Measurements from ENCODE around the gene DDX1.

The DDX1 gene

DNA sequence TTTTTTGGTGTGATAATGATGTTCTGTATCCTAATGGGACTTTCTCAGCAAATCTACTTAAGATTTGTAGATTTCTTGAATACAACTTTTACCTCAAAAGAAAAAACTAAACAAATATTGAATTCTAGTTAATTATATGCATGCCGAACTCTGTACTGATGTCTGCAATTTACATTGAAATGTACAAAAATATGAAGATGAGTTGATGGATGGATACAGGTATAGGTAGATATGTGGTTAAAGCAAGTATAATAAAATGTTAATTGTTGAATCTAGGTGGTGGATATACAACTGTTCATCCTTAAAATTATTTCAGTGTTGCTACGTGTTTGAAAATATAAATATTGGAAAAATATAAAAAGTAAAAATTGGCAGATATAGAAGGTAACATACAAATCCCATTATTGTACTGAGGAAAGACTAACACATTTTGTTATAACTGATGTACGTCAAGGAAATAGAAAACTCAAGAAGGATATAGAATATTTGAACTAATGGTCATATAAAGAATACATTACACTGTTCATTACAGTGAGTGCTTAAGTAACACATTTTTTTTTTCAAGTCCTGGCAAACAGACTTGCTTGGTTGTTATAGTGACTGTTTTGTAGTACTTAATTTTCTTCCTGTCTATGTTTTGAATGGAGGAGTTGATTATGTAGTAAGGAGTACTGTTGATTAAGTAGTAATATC, 33.8 kb downstream of the DDX1 start:
- no peak for TF ChIP-seq POLR2AphosphoS5 (IDR thresholded peaks at IDR 0.05; ENCODE audit: low read depth, low read length)
- no peak for TF ChIP-seq TAF1 (IDR thresholded peaks at IDR 0.05; ENCODE audit: borderline replicate concordance, insufficient read depth, low read length)
- TF ChIP-seq FOXP2 (optimal IDR thresholded peaks at IDR 0.05; ENCODE audit: borderline replicate concordance, extremely low read depth, extremely low read length, insufficient read depth): no peak
- no peak for TF ChIP-seq SIN3A (IDR thresholded peaks at IDR 0.05; ENCODE audit: borderline replicate concordance, insufficient read depth, low read length)
- TF ChIP-seq, protein P1, sequence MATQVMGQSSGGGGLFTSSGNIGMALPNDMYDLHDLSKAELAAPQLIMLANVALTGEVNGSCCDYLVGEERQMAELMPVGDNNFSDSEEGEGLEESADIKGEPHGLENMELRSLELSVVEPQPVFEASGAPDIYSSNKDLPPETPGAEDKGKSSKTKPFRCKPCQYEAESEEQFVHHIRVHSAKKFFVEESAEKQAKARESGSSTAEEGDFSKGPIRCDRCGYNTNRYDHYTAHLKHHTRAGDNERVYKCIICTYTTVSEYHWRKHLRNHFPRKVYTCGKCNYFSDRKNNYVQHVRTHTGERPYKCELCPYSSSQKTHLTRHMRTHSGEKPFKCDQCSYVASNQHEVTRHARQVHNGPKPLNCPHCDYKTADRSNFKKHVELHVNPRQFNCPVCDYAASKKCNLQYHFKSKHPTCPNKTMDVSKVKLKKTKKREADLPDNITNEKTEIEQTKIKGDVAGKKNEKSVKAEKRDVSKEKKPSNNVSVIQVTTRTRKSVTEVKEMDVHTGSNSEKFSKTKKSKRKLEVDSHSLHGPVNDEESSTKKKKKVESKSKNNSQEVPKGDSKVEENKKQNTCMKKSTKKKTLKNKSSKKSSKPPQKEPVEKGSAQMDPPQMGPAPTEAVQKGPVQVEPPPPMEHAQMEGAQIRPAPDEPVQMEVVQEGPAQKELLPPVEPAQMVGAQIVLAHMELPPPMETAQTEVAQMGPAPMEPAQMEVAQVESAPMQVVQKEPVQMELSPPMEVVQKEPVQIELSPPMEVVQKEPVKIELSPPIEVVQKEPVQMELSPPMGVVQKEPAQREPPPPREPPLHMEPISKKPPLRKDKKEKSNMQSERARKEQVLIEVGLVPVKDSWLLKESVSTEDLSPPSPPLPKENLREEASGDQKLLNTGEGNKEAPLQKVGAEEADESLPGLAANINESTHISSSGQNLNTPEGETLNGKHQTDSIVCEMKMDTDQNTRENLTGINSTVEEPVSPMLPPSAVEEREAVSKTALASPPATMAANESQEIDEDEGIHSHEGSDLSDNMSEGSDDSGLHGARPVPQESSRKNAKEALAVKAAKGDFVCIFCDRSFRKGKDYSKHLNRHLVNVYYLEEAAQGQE (IDR thresholded peaks at IDR 0.05; ENCODE audit: insufficient read depth in 1 of 2, low read depth in 2 of 2, low read length in 2 of 2): no peak

GRCh38 chr2:15626126-15626525, 34.5 kb downstream of the DDX1 start:
- TF ChIP-seq FOXP2 (optimal IDR thresholded peaks at IDR 0.05; ENCODE audit: borderline replicate concordance, extremely low read depth, extremely low read length, insufficient read depth) (no peak), POLR2AphosphoS5 (IDR thresholded peaks at IDR 0.05; ENCODE audit: low read depth, low read length) (no peak), TAF1 (IDR thresholded peaks at IDR 0.05; ENCODE audit: borderline replicate concordance, insufficient read depth, low read length) (no peak), SIN3A (IDR thresholded peaks at IDR 0.05; ENCODE audit: borderline replicate concordance, insufficient read depth, low read length) (no peak)
- TF ChIP-seq, protein P1 (IDR thresholded peaks at IDR 0.05; ENCODE audit: insufficient read depth in 1 of 2, low read depth in 2 of 2, low read length in 2 of 2): no peak

- TF ChIP-seq, protein P1 (IDR thresholded peaks at IDR 0.05; ENCODE audit: insufficient read depth in 1 of 2, low read depth in 2 of 2, low read length in 2 of 2): no peak
- TF ChIP-seq TAF1 (IDR thresholded peaks at IDR 0.05; ENCODE audit: borderline replicate concordance, insufficient read depth, low read length): no peak
- no peak for TF ChIP-seq SIN3A (IDR thresholded peaks at IDR 0.05; ENCODE audit: borderline replicate concordance, insufficient read depth, low read length)
- no peak for TF ChIP-seq FOXP2 (optimal IDR thresholded peaks at IDR 0.05; ENCODE audit: borderline replicate concordance, extremely low read depth, extremely low read length, insufficient read depth)
- TF ChIP-seq POLR2AphosphoS5 (IDR thresholded peaks at IDR 0.05; ENCODE audit: low read depth, low read length): no peak
Measured at GRCh38 chr2:15626967-15627366, 35.3 kb downstream of the DDX1 start.

DNA sequence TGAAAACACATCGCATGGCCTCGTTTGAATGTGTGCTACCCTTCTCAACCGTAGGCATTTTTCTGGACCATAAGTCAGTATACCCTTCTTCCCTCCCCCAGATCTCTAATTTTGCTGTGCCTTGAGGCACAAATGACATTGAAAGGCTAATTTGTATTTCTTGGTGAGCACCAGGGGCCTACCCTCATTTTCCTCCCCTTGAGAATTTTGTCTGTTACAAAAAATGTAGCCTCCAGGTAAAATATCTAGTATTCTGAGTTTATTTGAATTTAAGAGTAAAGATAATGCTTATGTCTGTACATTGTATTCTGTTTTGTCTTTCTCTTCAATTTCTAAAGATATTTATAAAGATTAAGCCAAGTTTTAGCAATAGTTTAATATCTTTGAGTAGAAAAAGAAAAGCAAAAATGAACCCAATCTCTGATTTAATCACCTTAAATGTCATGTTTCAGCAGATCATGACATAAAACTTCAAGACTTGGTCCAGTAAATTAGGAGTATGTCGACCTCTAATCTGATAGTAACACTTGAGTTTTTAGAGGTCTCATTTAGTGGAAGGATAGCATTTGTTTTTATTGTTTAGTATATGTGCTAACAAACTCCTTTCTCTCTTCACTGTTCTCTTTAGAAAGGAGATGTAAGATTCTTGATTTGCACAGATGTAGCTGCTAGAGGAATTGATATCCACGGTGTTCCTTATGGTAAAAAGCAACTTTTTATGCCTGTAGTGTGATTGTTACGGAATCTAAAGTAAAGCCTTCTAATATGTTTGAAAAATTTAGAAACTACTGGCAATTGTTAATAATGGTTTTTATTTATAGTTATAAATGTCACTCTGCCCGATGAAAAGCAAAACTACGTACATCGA, 36.4 kb downstream of the DDX1 start:
- TF ChIP-seq SIN3A (IDR thresholded peaks at IDR 0.05; ENCODE audit: borderline replicate concordance, insufficient read depth, low read length): no peak
- no peak for TF ChIP-seq TAF1 (IDR thresholded peaks at IDR 0.05; ENCODE audit: borderline replicate concordance, insufficient read depth, low read length)
- TF ChIP-seq FOXP2 (optimal IDR thresholded peaks at IDR 0.05; ENCODE audit: borderline replicate concordance, extremely low read depth, extremely low read length, insufficient read depth): no peak
- no peak for TF ChIP-seq POLR2AphosphoS5 (IDR thresholded peaks at IDR 0.05; ENCODE audit: low read depth, low read length)
- TF ChIP-seq, protein P1 (IDR thresholded peaks at IDR 0.05; ENCODE audit: insufficient read depth in 1 of 2, low read depth in 2 of 2, low read length in 2 of 2): no peak

Measured in PFSK-1 (cell line).